Measurements from ENCODE around the gene CCL26. TPM values are rescaled to one million over a fixed set of nuclear protein-coding genes. Genes with fewer than 3 reads are reported as not detected.
"Not testable (repeated sequence)": the region's sequence is repeated elsewhere in the genome, so short reads cannot be mapped to it uniquely, and the experiment has no call there.

The CCL26 gene
- total RNA-seq, 4 donors from 2014 or later, result not detected

DNA sequence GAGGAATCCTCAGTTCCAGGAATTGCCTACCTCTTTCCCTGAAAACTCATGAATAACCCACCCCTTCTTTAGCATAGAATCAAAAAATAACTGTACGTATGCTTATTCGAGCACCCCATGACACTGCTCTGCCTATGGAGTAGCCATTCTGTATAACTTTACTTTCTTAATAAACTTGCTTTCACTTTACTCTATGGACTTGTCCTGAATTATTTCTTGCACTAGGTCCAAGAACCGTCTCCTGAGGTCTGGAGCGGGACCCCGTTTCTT is 30.5 kb upstream of the CCL26 start:
- Histone ChIP-seq H3K36me3 (no peaks in the 10 kb centered on the region), H3K9me3 (peaks cover 7 to 12% of the 10 kb centered on the region in 2 donors), H3K27me3 (no peaks in the 10 kb centered on the region), H3K4me3 (no peak overlapping the region), H3K27ac (no peak overlapping the region), H3K4me1 (no peaks in the 10 kb centered on the region)
- no peak for TF ChIP-seq EP300 (IDR thresholded peaks at IDR 0.05; ENCODE audit: low read depth)
- TF ChIP-seq, protein P1, sequence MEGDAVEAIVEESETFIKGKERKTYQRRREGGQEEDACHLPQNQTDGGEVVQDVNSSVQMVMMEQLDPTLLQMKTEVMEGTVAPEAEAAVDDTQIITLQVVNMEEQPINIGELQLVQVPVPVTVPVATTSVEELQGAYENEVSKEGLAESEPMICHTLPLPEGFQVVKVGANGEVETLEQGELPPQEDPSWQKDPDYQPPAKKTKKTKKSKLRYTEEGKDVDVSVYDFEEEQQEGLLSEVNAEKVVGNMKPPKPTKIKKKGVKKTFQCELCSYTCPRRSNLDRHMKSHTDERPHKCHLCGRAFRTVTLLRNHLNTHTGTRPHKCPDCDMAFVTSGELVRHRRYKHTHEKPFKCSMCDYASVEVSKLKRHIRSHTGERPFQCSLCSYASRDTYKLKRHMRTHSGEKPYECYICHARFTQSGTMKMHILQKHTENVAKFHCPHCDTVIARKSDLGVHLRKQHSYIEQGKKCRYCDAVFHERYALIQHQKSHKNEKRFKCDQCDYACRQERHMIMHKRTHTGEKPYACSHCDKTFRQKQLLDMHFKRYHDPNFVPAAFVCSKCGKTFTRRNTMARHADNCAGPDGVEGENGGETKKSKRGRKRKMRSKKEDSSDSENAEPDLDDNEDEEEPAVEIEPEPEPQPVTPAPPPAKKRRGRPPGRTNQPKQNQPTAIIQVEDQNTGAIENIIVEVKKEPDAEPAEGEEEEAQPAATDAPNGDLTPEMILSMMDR (IDR thresholded peaks at IDR 0.05), result no peak
- TF ChIP-seq POLR2A (IDR thresholded peaks at IDR 0.05), result no peak
- TF ChIP-seq POLR2AphosphoS5 (IDR thresholded peaks at IDR 0.05), result no peak
- intact Hi-C loops (cut with DNase I; ENCODE audit: low total_unique reads) (no loop called here), in situ Hi-C loops (cut with MboI; ENCODE audit: low pct_ligation_motif_present in 1 of 4, low pct_unique_long_range_greater_than_20kb in 1 of 4, low sequenced_read_pairs in 3 of 4) (no loop called here)
- 86 to 88% methylated on average over 3 to 5 of the region's 5 CpGs for WGBS, 2 donors (ENCODE audit: low coverage in 1 of 2)
- no peak for DNase-seq

DNA sequence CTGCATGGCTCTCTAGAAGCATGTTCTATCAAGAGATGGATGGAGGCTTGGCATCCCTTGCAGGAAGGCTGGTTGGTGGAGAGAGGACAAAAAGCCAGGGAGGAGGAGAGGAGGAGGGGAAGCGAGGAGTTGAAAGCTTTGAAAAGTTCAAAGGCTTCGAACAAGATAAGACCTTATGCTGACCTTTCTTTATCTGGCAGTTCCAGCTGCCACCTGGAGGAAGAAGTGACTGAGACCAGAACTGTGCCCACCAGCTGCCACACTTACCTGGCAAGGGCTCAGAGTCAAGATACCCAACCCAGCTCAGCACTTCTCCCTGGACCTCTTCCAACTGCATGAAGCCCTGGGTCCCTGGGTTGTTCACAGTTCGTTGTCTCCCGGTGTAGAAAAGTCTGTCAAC is 26.8 kb upstream of the CCL26 start:
- peak in 1 of 3 donors; percentile 39 for TF ChIP-seq POLR2AphosphoS5 (IDR thresholded peaks at IDR 0.05)
- TF ChIP-seq POLR2A (IDR thresholded peaks at IDR 0.05), result no peak
- no peaks in the 10 kb centered on the region for H3K27me3 ChIP-seq
- intact Hi-C loops (cut with DNase I; ENCODE audit: low total_unique reads) (no loop called here), in situ Hi-C loops (cut with MboI; ENCODE audit: low pct_ligation_motif_present in 1 of 4, low pct_unique_long_range_greater_than_20kb in 1 of 4, low sequenced_read_pairs in 3 of 4) (no loop called here)
- DNase-seq, result peak; percentile 32
- peaks cover 0 to 5% (median 0%) of the 10 kb centered on the region in 4 donors for H3K4me1 ChIP-seq
- H3K4me3 ChIP-seq, result no peak overlapping the region
- H3K27ac ChIP-seq, result no peak overlapping the region
- no peaks in the 10 kb centered on the region for H3K9me3 ChIP-seq
- 34 to 53% methylated on average over 2 to 4 of the region's 4 CpGs for WGBS, 2 donors (ENCODE audit: low coverage in 1 of 2)
- no peaks in the 10 kb centered on the region for H3K36me3 ChIP-seq

DNA sequence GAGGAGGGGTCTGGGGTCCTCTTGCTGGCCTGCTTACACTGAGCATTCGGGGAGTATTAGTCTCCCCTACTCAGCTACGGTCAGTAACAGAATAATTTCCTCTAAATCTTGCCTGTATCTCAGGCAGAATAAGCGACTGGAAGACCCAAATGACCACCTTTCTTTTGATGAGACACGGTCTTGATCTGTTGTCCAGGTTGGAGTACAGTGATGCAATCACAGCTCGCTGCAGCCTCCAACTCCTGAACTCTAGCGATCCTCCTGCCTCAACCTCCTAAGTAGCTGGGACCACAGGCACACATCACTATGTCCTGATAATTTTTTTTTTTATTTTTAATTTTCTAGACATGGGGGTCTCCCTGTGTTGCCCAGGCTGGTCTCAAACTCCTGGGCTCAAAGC is 24.4 kb upstream of the CCL26 start:
- Histone ChIP-seq H3K4me3 (no peak overlapping the region), H3K36me3 (no peaks in the 10 kb centered on the region), H3K9me3 (no peaks in the 10 kb centered on the region), H3K27ac (peak overlapping the region in 2 of 4 donors; percentile 46 to 57), H3K27me3 (no peaks in the 10 kb centered on the region), H3K4me1 (peaks cover 0 to 15% (median 7%) of the 10 kb centered on the region in 4 donors)
- TF ChIP-seq POLR2AphosphoS5 (IDR thresholded peaks at IDR 0.05), result no peak
- TF ChIP-seq EP300 (IDR thresholded peaks at IDR 0.05; ENCODE audit: low read depth), result no peak
- no peak for TF ChIP-seq POLR2A (IDR thresholded peaks at IDR 0.05)
- TF ChIP-seq, protein P1 (IDR thresholded peaks at IDR 0.05), result no peak
- intact Hi-C loops (cut with DNase I; ENCODE audit: low total_unique reads) (no loop called here), in situ Hi-C loops (cut with MboI; ENCODE audit: low pct_ligation_motif_present in 1 of 4, low pct_unique_long_range_greater_than_20kb in 1 of 4, low sequenced_read_pairs in 3 of 4) (no loop called here)
- WGBS, 2 donors (ENCODE audit: low coverage in 1 of 2), result 76 to 88% methylated on average over 5 to 6 of the region's 6 CpGs
- no peak for DNase-seq

DNA sequence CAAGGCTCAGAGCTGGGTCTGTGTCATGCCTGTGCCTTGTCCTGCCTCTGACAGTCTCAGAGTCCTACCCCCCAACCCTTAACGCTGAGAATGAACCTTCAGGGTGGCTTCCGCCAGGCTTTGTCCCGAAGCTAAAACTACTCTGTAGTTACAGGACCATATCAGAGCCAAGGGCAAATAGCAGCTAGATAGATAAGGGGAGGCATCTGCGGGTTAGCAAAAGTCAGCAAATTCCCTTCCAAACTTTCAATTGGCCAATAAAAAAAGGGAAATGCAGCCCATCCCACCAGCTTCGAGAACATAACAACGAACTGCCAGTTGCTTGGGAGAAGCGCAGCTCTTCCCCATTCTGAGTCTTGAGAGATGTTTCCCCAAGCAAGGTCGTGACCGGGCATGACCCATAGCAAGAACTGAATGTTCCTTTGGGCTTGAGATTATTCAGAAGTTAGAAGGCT is 23.8 kb upstream of the CCL26 start:
- Histone ChIP-seq H3K4me1 (peaks cover 0 to 21% (median 11%) of the 10 kb centered on the region in 4 donors), H3K9me3 (no peaks in the 10 kb centered on the region), H3K27ac (peak overlapping the region; percentile 0 to 61 (median 32)), H3K36me3 (no peaks in the 10 kb centered on the region), H3K4me3 (no peak overlapping the region), H3K27me3 (no peaks in the 10 kb centered on the region)
- TF ChIP-seq, protein P1 (IDR thresholded peaks at IDR 0.05), result no peak
- TF ChIP-seq POLR2A (IDR thresholded peaks at IDR 0.05), result no peak
- peak; percentile 70 for TF ChIP-seq EP300 (IDR thresholded peaks at IDR 0.05; ENCODE audit: low read depth)
- TF ChIP-seq POLR2AphosphoS5 (IDR thresholded peaks at IDR 0.05), result peak in 2 of 3 donors; percentile 33 to 57
- 63% methylated on average over 9 of the region's 9 CpGs; no CpG with 5 or more reads in 1 of the 2 donors for WGBS, 2 donors (ENCODE audit: low coverage in 1 of 2)
- in situ Hi-C loops (cut with MboI; ENCODE audit: low pct_ligation_motif_present in 1 of 4, low pct_unique_long_range_greater_than_20kb in 1 of 4, low sequenced_read_pairs in 3 of 4), result no loop called here
- peak; percentile 41 for DNase-seq
- intact Hi-C loops (cut with DNase I; ENCODE audit: low total_unique reads), result no loop called here

DNA sequence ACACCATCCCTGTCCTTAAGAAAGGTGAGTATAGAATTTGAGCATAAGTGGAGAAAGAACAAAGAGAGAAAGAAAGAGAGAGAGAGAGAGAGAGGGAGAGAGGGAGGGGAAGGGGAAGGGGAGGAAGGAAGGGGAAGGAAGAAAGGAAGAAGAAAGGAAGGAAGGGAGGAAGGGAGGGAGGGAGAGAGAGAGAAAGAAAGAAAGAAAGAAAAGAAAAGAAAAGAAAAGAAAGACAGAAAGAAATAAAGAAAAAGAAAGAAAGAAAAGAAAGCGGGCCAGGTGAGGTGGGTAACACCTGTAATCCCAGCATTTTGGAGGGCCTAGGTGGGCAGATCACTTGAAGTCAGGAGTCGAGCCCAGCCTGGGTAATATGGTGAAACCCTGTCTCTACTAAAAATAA is 21.7 kb upstream of the CCL26 start:
- in situ Hi-C loops (cut with MboI; ENCODE audit: low pct_ligation_motif_present in 1 of 4, low pct_unique_long_range_greater_than_20kb in 1 of 4, low sequenced_read_pairs in 3 of 4), result no loop called here
- no peak overlapping the region for H3K4me3 ChIP-seq

DNA sequence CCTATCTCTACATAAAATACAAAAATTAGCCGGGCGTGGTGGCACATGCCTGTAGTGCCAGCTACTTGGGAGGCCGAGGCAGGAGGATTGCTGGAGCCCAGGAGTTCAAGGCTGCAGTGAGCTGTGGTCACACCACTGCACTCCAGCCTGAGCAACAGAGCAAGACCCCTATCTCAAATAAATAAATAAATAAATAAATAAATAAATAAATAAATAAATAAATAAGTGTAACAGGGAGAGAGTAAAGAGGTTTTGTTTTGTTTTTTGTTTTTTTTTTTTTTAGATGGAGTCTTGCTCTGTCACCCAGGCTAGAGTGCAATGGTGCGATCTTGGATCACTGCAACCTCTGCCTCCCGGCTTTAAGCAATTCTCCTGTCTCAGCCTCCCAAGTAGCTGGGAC is 20.6 kb upstream of the CCL26 start:
- in situ Hi-C loops (cut with MboI; ENCODE audit: low pct_ligation_motif_present in 1 of 4, low pct_unique_long_range_greater_than_20kb in 1 of 4, low sequenced_read_pairs in 3 of 4); H3K9me3 ChIP-seq: not testable (repeated sequence)
- peaks cover 0 to 21% (median 11%) of the 10 kb centered on the region in 4 donors for H3K4me1 ChIP-seq

More for the DNA sequence above, 21.7 kb upstream of the CCL26 start:
- Histone ChIP-seq H3K27ac (no peak overlapping the region), H3K9me3 (no peaks in the 10 kb centered on the region), H3K4me1 (peaks cover 0 to 21% (median 11%) of the 10 kb centered on the region in 4 donors), H3K27me3 (no peaks in the 10 kb centered on the region), H3K36me3 (no peaks in the 10 kb centered on the region)
- intact Hi-C loops (cut with DNase I; ENCODE audit: low total_unique reads), result no loop called here
- TF ChIP-seq EP300 (IDR thresholded peaks at IDR 0.05; ENCODE audit: low read depth), result no peak
- TF ChIP-seq, protein P1 (IDR thresholded peaks at IDR 0.05), result no peak
- no peak for TF ChIP-seq POLR2AphosphoS5 (IDR thresholded peaks at IDR 0.05)
- TF ChIP-seq POLR2A (IDR thresholded peaks at IDR 0.05), result no peak
- WGBS, 2 donors (ENCODE audit: low coverage in 1 of 2), result 87 to 91% methylated on average over 2 of the region's 2 CpGs
- no peak for DNase-seq

More for the DNA sequence above, 20.6 kb upstream of the CCL26 start:
- DNase-seq; H3K27me3 ChIP-seq; intact Hi-C loops (cut with DNase I; ENCODE audit: low total_unique reads); H3K36me3 ChIP-seq; H3K4me3 ChIP-seq: not testable (repeated sequence)
- H3K27ac ChIP-seq, result peak overlapping the region in 2 of 4 donors; percentile 72 to 83
- WGBS, 2 donors (ENCODE audit: low coverage in 1 of 2), result 91 to 100% methylated on average over 2 to 5 of the region's 5 CpGs
